HepG2 (cell line): ENCODE results near the gene SEC14L5. TPM values are rescaled to one million over a fixed set of nuclear protein-coding genes. Genes with fewer than 3 reads are reported as not detected.

ENCODE experiments used
- DNMT1 ChIP-seq: sonication (generic); formaldehyde crosslinking; IDR thresholded peaks from 2 replicates; pipeline ENCODE4 v1.5.1; 2020; ENCODE audit warnings: mild to moderate bottlenecking, missing genetic modification reagents
- GATA4 ChIP-seq: sonication (generic); IDR thresholded peaks from 2 replicates; pipeline ENCODE4 v1.6.1; 2016; ENCODE audit warnings: antibody characterized with exemption, low read depth, borderline replicate concordance
- LCORL ChIP-seq, 2 experiments: fragments of 450-650 bp in 1 of 2; sonication (generic) in 1 of 2; formaldehyde crosslinking in 1 of 2; IDR thresholded peaks; 2 replicates each; pipeline versions ENCODE4 v1.5.0 to v1.6.1; 2017 to 2020; ENCODE audit warnings: antibody characterized with exemption in 1 of 2, missing genetic modification reagents in 1 of 2
- MTF2 ChIP-seq: sonication (generic); formaldehyde crosslinking; IDR thresholded peaks from 2 replicates; pipeline ENCODE4 v1.5.0; 2020; ENCODE audit warnings: missing genetic modification reagents, borderline replicate concordance
- NFE2L1 ChIP-seq: sonication (generic); formaldehyde crosslinking; IDR thresholded peaks from 2 replicates; pipeline ENCODE4 v1.4.0; 2020; ENCODE audit warnings: missing genetic modification reagents, mild to moderate bottlenecking, borderline replicate concordance
- PHB2 ChIP-seq: fragments of 450-650 bp; IDR thresholded peaks from 2 replicates; pipeline ENCODE4 v1.6.1; 2018; ENCODE audit not compliant: partially characterized antibody
- TBL1XR1 ChIP-seq: fragments of 150-350 bp; IDR thresholded peaks from 2 replicates; pipeline ENCODE4 v1.6.1; 2014; ENCODE audit warnings: borderline replicate concordance, low read length; ENCODE audit not compliant: partially characterized antibody
- YEATS2 ChIP-seq: sonication (generic); formaldehyde crosslinking; IDR thresholded peaks from 2 replicates; pipeline ENCODE4 v1.4.0; 2020; ENCODE audit warnings: missing genetic modification reagents, borderline replicate concordance
- ZEB1 ChIP-seq: IDR thresholded peaks from 2 replicates; pipeline ENCODE4 v1.6.1; 2012; ENCODE audit warnings: mild to moderate bottlenecking, low read depth, inconsistent platforms; ENCODE audit not compliant: insufficient replicate concordance
- ZNF713 ChIP-seq: sonication (generic); formaldehyde crosslinking; IDR thresholded peaks from 2 replicates; pipeline ENCODE4 v1.4.0; 2020; ENCODE audit warnings: mild to moderate bottlenecking, missing genetic modification reagents
- ZNF746 ChIP-seq: sonication (generic); formaldehyde crosslinking; IDR thresholded peaks from 2 replicates; pipeline ENCODE4 v1.8.0; 2022; ENCODE audit warnings: mild to moderate bottlenecking, missing genetic modification reagents
- ZSCAN31 ChIP-seq: sonication (generic); formaldehyde crosslinking; IDR thresholded peaks from 2 replicates; pipeline ENCODE4 v1.5.0; 2020; ENCODE audit warnings: low read depth, mild to moderate bottlenecking, missing genetic modification reagents
- polyA plus RNA-seq, 8 experiments: library from polyadenylated mRNA; depleted of rRNA in 3 of 8; stranded (reverse) in 7 of 8; unstranded in 1 of 8; fragments of >200 nt; fragmentation: Illumina TruSeq in 4 of 8; extraction: Trizol in 4 of 8; gene quantifications; 2 replicates each; pipeline versions ENCODE4 v1.2.1 to v1.2.3, GENCODE V29; 2011 to 2016; ENCODE audit warnings: low read depth in 4 of 8, missing spikeins in 1 of 8, mixed read lengths in 1 of 8; ENCODE audit not compliant: insufficient read depth in 1 of 8
- total RNA-seq, 5 experiments: library from RNA; depleted of rRNA; stranded (reverse); fragments of >200 nt; fragmentation: Illumina TruSeq; extraction: Trizol; gene quantifications; 2 replicates each; pipeline ENCODE4 v1.2.3, GENCODE V29; 2016; ENCODE audit warnings: low read depth in 1 of 5
- TF ChIP-seq, protein P1 (sequence below): sonication (generic); formaldehyde crosslinking; IDR thresholded peaks from 2 replicates; pipeline ENCODE4 v1.5.0; 2020; ENCODE audit warnings: mild to moderate bottlenecking, missing genetic modification reagents, moderate library complexity
- TF ChIP-seq, protein P2 (sequence below): sonication (generic); formaldehyde crosslinking; IDR thresholded peaks from 2 replicates; pipeline ENCODE4 v1.4.0; 2020; ENCODE audit warnings: mild to moderate bottlenecking, missing genetic modification reagents
- TF ChIP-seq, protein P3 (sequence below), 2 experiments: fragments of 450-650 bp in 1 of 2; sonication (generic) in 1 of 2; formaldehyde crosslinking; IDR thresholded peaks; 2 replicates each; pipeline versions ENCODE4 v1.5.0 to v1.8.0; 2020 to 2022; ENCODE audit warnings: mild to moderate bottlenecking in 1 of 2, missing genetic modification reagents in 1 of 2

SEC14L5 gene
- total and polyA plus RNA-seq, 2 of the 13 experiments (the other 11 are each of a cell fraction or from before 2014, with no cell fraction given): 0.40 to 0.42 TPM

DNA sequence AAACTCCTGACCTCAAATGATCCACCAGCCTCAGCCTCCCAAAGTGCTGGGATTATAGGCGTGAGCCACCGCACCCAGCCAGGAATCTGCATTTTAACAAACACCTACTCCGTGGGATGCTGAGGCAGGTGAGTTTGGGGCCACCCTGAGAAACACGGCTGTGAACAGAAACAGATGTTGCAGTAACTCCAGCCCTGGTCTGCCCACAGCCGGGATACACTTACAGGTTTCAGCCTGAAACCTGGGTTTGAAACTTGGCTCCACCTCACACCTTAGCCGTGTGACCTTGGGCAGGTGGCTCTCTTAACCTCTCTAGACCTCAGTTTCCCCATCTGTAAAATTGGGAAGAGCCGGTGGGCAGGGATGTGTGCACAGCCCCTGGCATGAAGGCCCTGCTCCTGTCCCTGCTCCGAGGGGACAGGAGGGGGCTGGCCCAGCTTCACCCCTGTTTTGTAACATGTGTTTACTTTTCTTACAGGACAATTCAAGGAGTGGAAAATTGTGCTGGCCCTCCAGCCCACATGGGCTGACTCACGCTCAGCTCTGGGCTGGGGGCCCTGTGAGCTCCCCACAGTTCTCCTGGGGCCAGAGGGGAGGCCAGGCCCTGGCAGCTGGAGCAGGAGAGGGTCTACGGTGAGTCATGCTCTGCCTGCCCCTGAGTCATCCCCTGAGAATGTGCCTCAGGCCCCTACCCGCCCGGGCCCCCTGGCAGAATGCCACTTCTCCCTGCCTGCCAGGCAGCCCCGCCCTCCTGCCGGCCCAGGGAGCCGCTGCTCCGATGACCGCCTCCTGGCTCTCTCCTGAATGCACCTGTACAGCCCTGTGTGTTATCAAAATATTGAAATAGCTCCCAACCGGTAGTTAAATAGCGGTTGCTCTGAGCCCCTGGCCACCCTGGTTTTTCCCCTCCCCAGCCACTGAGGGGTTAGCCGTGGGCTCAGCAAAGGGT is 13.5 kb upstream of the SEC14L5 start (continued):
- no peak; the same call in 1 of the 2 replicates for TF ChIP-seq LCORL (IDR thresholded peaks at IDR 0.05)
- TF ChIP-seq LCORL (CRISPR knock-in tag; IDR thresholded peaks at IDR 0.05): peak; percentile 99
- no peak for TF ChIP-seq GATA4
- TF ChIP-seq ZSCAN31 (CRISPR knock-in tag): no peak
- TF ChIP-seq, protein P1, sequence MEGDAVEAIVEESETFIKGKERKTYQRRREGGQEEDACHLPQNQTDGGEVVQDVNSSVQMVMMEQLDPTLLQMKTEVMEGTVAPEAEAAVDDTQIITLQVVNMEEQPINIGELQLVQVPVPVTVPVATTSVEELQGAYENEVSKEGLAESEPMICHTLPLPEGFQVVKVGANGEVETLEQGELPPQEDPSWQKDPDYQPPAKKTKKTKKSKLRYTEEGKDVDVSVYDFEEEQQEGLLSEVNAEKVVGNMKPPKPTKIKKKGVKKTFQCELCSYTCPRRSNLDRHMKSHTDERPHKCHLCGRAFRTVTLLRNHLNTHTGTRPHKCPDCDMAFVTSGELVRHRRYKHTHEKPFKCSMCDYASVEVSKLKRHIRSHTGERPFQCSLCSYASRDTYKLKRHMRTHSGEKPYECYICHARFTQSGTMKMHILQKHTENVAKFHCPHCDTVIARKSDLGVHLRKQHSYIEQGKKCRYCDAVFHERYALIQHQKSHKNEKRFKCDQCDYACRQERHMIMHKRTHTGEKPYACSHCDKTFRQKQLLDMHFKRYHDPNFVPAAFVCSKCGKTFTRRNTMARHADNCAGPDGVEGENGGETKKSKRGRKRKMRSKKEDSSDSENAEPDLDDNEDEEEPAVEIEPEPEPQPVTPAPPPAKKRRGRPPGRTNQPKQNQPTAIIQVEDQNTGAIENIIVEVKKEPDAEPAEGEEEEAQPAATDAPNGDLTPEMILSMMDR (CRISPR knock-in tag): peak; percentile 12; the same call in 1 of the 2 replicates
- no peak for TF ChIP-seq NFE2L1 (CRISPR knock-in tag)
- TF ChIP-seq, protein P2, sequence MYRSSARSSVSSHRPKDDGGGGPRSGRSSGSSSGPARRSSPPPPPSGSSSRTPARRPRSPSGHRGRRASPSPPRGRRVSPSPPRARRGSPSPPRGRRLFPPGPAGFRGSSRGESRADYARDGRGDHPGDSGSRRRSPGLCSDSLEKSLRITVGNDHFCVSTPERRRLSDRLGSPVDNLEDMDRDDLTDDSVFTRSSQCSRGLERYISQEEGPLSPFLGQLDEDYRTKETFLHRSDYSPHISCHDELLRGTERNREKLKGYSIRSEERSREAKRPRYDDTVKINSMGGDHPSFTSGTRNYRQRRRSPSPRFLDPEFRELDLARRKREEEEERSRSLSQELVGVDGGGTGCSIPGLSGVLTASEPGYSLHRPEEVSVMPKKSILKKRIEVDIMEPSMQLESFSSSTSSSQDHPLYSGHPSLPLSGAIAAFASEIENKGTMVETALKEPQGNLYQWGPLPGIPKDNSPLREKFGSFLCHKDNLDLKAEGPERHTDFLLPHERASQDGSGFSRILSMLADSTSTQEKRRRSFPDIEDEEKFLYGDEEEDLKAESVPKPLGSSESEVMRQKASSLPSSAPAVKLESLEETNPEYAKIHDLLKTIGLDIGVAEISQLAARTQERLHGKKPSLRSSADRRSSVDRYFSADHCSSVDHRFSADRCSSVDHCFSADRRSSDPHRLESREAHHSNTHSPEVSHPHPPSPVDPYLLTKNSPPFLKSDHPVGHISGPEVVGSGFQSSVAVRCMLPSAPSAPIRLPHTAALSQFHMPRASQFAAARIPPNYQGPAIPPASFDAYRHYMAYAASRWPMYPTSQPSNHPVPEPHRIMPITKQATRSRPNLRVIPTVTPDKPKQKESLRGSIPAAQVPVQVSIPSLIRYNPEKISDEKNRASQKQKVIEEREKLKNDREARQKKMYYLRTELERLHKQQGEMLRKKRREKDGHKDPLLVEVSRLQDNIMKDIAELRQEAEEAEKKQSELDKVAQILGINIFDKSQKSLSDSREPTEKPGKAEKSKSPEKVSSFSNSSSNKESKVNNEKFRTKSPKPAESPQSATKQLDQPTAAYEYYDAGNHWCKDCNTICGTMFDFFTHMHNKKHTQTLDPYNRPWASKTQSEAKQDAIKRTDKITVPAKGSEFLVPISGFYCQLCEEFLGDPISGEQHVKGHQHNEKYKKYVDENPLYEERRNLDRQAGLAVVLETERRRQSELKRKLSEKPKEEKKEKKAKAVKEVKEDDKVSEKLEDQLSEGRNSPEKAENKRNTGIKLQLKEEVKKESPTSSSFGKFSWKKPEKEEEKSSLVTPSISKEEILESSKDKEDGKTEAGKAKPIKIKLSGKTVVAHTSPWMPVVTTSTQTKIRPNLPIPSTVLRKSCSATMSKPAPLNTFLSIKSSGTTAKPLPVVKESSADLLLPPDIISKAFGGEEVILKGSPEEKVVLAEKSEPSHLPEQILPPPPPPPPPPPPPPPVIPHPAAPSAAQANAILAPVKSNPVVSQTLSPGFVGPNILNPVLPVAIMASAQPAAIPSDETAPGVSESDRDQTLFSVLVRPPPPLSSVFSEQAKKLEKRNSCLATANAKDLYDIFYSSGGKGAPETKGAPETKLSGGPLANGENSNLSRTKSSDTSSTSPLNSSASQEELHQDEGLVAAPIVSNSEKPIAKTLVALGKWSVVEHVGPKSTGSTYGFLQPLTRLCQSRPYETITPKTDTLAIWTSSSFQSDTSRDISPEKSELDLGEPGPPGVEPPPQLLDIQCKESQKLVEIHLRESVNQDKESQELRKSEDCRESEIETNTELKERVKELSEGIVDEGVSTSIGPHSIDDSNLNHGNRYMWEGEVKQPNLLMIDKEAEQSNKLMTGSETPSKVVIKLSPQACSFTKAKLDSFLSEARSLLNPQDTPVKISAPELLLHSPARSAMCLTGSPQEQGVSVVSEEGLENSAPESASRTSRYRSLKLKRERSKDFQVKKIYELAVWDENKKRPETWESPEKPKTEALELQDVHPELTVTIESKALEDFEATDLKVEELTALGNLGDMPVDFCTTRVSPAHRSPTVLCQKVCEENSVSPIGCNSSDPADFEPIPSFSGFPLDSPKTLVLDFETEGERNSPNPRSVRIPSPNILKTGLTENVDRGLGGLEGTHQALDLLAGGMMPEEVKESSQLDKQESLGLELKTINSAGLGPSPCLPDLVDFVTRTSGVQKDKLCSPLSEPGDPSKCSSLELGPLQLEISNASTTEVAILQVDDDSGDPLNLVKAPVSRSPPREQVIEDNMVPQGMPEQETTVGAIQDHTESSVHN (CRISPR knock-in tag): no peak
- TF ChIP-seq MTF2 (CRISPR knock-in tag): no peak
- peak; percentile 61 for TF ChIP-seq TBL1XR1
- TF ChIP-seq DNMT1: no peak
- TF ChIP-seq ZNF746 (CRISPR knock-in tag): peak; percentile 95
- TF ChIP-seq ZEB1: peak; percentile 80
- TF ChIP-seq YEATS2 (CRISPR knock-in tag): peak; percentile 83; the same call in 1 of the 2 replicates
- TF ChIP-seq ZNF713 (CRISPR knock-in tag): no peak
- TF ChIP-seq, protein P3, sequence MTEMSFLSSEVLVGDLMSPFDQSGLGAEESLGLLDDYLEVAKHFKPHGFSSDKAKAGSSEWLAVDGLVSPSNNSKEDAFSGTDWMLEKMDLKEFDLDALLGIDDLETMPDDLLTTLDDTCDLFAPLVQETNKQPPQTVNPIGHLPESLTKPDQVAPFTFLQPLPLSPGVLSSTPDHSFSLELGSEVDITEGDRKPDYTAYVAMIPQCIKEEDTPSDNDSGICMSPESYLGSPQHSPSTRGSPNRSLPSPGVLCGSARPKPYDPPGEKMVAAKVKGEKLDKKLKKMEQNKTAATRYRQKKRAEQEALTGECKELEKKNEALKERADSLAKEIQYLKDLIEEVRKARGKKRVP (CRISPR knock-in tag; IDR thresholded peaks at IDR 0.05): peak in 1 of 2 experiments; percentile 73; a peak in 1 of 4 replicates
- no peak for TF ChIP-seq PHB2
